ENCODE measurements around the gene WFDC10B. TPM values are rescaled to one million over a fixed set of nuclear protein-coding genes. Genes with fewer than 3 reads are reported as not detected.
"Not testable (repeated sequence)": the region's sequence is repeated elsewhere in the genome, so short reads cannot be mapped to it uniquely, and the experiment has no call there.

The WFDC10B gene
- polyA plus RNA-seq (ENCODE audit: insufficient read length in 3 of 3), result not detected
- long read RNA-seq, donor 1, result 0 reads
- long read RNA-seq, donor 2, result 0 reads
- long read RNA-seq, donor 3, result 0 reads
- long read RNA-seq, donor 4, result 0 reads
- long read RNA-seq, donor 5, result 0 reads
- long read RNA-seq, donor 6, result 0 reads
- long read RNA-seq, donor 7, result 0 reads
- long read RNA-seq, donor 8, result 0 reads
- long read RNA-seq, donor 9, result 0 reads
- long read RNA-seq, donor 10, result 0 reads
- long read RNA-seq, donor 11, result 0 reads
- long read RNA-seq, donor 12, result 0 reads
- long read RNA-seq, donor 13, result 0 reads
- long read RNA-seq, donor 14, result 0 reads
- long read RNA-seq, donor 15, result 0 reads
- long read RNA-seq, donor 16, result 0 reads

- DNase-seq (ENCODE audit: extremely low read depth in 1 of 11, low read depth in 9 of 11, low spot score in 4 of 11), result no peak
These were observed at the start of gene WFDC10B for GRCh38 chr20:45704969-45705637. Gene WFDC10B (minus strand): TSS chr20:45705019. CDS start chr20:45685992, 19,027 bp downstream.

GRCh38 chr20:45752746-45753145 is 47.9 kb upstream of the WFDC10B start:
- no peak for DNase-seq (ENCODE audit: extremely low read depth in 1 of 11, low read depth in 9 of 11, low spot score in 4 of 11)

GRCh38 chr20:45751721-45752120 is 46.9 kb upstream of the WFDC10B start:
- no peak for DNase-seq (ENCODE audit: extremely low read depth in 1 of 11, low read depth in 9 of 11, low spot score in 4 of 11)

- no peak for DNase-seq (ENCODE audit: extremely low read depth in 1 of 11, low read depth in 9 of 11, low spot score in 4 of 11)
These were observed 40.2 kb upstream of the WFDC10B start for GRCh38 chr20:45745015-45745414.

- no peak for DNase-seq (ENCODE audit: extremely low read depth in 1 of 11, low read depth in 9 of 11, low spot score in 4 of 11)
These were observed 37.8 kb upstream of the WFDC10B start for GRCh38 chr20:45742596-45742995.

- no peak for DNase-seq (ENCODE audit: extremely low read depth in 1 of 11, low read depth in 9 of 11, low spot score in 4 of 11)
These were observed 31.2 kb upstream of the WFDC10B start for GRCh38 chr20:45735988-45736387.

- DNase-seq (ENCODE audit: extremely low read depth in 1 of 11, low read depth in 9 of 11, low spot score in 4 of 11), result no peak
These were observed 30.7 kb upstream of the WFDC10B start for GRCh38 chr20:45735552-45735951.

GRCh38 chr20:45732199-45732598 is 27.4 kb upstream of the WFDC10B start:
- no peak for DNase-seq (ENCODE audit: extremely low read depth in 1 of 11, low read depth in 9 of 11, low spot score in 4 of 11)

- DNase-seq (ENCODE audit: extremely low read depth in 1 of 11, low read depth in 9 of 11, low spot score in 4 of 11), result no peak
These were observed 22.2 kb upstream of the WFDC10B start for GRCh38 chr20:45727044-45727443.

- DNase-seq (ENCODE audit: extremely low read depth in 1 of 11, low read depth in 9 of 11, low spot score in 4 of 11), result no peak
These were observed 20.3 kb upstream of the WFDC10B start for GRCh38 chr20:45725134-45725533.

GRCh38 chr20:45722047-45722446 is 17.2 kb upstream of the WFDC10B start, which contains the start of gene SPINT4:
Gene SPINT4 (plus strand): TSS chr20:45722347. CDS start chr20:45722368, 21 bp downstream.
- DNase-seq (ENCODE audit: extremely low read depth in 1 of 11, low read depth in 9 of 11, low spot score in 4 of 11), result no peak

- DNase-seq (ENCODE audit: extremely low read depth in 1 of 11, low read depth in 9 of 11, low spot score in 4 of 11), result not testable (repeated sequence)
These were observed 11.4 kb upstream of the WFDC10B start for GRCh38 chr20:45716141-45716688.

- DNase-seq (ENCODE audit: extremely low read depth in 1 of 11, low read depth in 9 of 11, low spot score in 4 of 11), result no peak
These were observed 2.9 kb downstream of the WFDC10B start, which contains the start of gene WFDC13 for GRCh38 chr20:45701873-45702272. Gene WFDC13 (plus strand): TSS chr20:45702038. CDS start chr20:45702124, 86 bp downstream.

- DNase-seq (ENCODE audit: extremely low read depth in 1 of 11, low read depth in 9 of 11, low spot score in 4 of 11), result no peak
These were observed 3.7 kb downstream of the WFDC10B start for GRCh38 chr20:45701104-45701503.

- no peak for DNase-seq (ENCODE audit: extremely low read depth in 1 of 11, low read depth in 9 of 11, low spot score in 4 of 11)
These were observed 9.3 kb downstream of the WFDC10B start for GRCh38 chr20:45695496-45695895.

- not testable (repeated sequence) for DNase-seq (ENCODE audit: extremely low read depth in 1 of 11, low read depth in 9 of 11, low spot score in 4 of 11)
These were observed 11.5 kb downstream of the WFDC10B start for GRCh38 chr20:45693346-45693745.

- DNase-seq (ENCODE audit: extremely low read depth in 1 of 11, low read depth in 9 of 11, low spot score in 4 of 11), result no peak
These were observed 18.9 kb downstream of the WFDC10B start for GRCh38 chr20:45685896-45686295.

GRCh38 chr20:45679650-45680049 is 25.2 kb downstream of the WFDC10B start:
- no peak for DNase-seq (ENCODE audit: extremely low read depth in 1 of 11, low read depth in 9 of 11, low spot score in 4 of 11)

GRCh38 chr20:45672765-45673164 is 32.1 kb downstream of the WFDC10B start:
- no peak for DNase-seq (ENCODE audit: extremely low read depth in 1 of 11, low read depth in 9 of 11, low spot score in 4 of 11)

- no peak for DNase-seq (ENCODE audit: extremely low read depth in 1 of 11, low read depth in 9 of 11, low spot score in 4 of 11)
These were observed 34.7 kb downstream of the WFDC10B start, which contains the start of gene WFDC11 for GRCh38 chr20:45670139-45670538. Gene WFDC11 (minus strand): TSS chr20:45670239. CDS start chr20:45650600, 19,639 bp downstream.
